Measurements from ENCODE around the gene KSR2.

DNA sequence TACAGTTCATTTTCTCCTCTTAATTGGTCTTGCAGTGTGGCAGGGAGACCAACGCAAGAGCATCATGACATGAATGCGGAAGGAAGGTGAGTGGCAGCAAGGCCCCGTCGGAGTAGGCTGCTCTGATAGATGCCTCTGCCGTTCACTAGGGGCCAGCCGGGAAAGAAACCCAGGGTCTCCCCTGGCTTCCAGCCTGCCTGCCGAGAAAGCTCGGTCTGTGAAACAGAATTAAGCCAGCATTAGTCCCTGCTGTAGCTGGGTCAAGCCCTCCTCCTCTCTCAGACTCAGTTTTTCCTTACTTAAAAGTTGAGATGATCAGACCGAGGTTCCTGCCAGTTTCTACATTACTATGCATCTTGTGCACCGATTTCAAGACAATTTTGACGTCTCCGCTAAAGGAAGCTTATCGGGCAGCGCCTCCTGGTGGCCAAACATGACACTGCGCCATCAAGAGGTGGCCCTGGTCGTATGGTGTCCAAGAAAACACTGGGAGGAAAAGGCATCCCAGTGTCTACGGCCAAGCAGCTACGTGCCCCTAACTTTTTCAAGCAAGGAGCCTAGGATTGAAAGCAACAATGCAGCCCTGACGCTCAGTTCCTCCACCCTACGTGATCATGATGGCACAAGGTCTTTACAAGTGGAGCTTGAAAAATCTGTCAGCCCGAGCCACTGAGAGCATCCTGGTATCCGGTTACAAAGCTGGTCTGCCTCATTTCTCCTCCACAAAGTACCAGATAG lies 131.6 kb downstream of the KSR2 start:
- no peak for TF ChIP-seq POLR2A (IDR thresholded peaks at IDR 0.05)
- TF ChIP-seq, protein P1, sequence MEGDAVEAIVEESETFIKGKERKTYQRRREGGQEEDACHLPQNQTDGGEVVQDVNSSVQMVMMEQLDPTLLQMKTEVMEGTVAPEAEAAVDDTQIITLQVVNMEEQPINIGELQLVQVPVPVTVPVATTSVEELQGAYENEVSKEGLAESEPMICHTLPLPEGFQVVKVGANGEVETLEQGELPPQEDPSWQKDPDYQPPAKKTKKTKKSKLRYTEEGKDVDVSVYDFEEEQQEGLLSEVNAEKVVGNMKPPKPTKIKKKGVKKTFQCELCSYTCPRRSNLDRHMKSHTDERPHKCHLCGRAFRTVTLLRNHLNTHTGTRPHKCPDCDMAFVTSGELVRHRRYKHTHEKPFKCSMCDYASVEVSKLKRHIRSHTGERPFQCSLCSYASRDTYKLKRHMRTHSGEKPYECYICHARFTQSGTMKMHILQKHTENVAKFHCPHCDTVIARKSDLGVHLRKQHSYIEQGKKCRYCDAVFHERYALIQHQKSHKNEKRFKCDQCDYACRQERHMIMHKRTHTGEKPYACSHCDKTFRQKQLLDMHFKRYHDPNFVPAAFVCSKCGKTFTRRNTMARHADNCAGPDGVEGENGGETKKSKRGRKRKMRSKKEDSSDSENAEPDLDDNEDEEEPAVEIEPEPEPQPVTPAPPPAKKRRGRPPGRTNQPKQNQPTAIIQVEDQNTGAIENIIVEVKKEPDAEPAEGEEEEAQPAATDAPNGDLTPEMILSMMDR (IDR thresholded peaks at IDR 0.05) = peak; percentile 86 to 95 (median 92)
